Sigmoid colon (tissue), 4 donors: Measurements from ENCODE around the gene DIRAS2.

ENCODE experiments used
- POLR2A ChIP-seq, 2 donors: fragments of 450-650 bp; IDR thresholded peaks; one replicate each; pipeline ENCODE4 v1.6.1; 2016; ENCODE audit warnings: antibody characterized with exemption in 2 of 2, mild to moderate bottlenecking in 2 of 2, moderate library complexity in 2 of 2
- POLR2AphosphoS5 ChIP-seq, 4 donors: sonication (generic); formaldehyde crosslinking; IDR thresholded peaks; one replicate each; pipeline ENCODE4 v1.6.1; 2017; ENCODE audit warnings: antibody characterized with exemption in 4 of 4
- TF ChIP-seq, protein P1 (sequence below), 4 experiments: fragments of 450-650 bp in 3 of 4; fragments of 200-600 bp in 1 of 4; IDR thresholded peaks; one replicate each; pipeline ENCODE4 v1.5.1; 2016 to 2019; ENCODE audit warnings: antibody characterized with exemption in 4 of 4, mild to moderate bottlenecking in 3 of 4, moderate library complexity in 2 of 4

DNA sequence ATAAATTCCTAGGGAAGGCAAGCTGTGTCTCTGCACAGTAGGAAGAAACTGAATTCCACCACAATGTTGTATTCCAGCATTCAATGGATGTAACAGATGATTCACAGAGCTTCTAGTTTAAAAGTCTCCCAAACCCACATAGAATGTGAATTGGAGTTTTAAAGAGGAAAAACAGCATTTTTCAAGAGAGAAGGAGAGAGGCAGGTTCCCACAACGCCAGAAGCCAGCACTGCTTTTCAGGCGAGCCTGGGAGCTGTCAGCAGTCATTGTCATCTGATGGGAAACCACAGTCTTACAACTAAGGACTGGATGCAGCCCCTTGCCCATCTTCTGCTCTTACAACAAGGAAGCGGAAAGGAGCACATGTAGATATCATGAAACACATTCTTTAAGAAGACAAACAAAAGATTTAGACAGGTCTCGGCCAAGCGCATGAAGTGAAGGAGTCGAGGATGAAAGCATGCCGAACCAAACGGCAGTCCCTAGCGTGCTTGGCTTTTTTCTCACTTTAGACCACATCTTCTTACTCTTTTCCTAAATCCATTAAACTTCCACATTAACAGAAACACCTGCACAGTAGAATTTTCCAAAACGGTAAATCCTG is 638 bp downstream of the DIRAS2 start:
- TF ChIP-seq, protein P1, sequence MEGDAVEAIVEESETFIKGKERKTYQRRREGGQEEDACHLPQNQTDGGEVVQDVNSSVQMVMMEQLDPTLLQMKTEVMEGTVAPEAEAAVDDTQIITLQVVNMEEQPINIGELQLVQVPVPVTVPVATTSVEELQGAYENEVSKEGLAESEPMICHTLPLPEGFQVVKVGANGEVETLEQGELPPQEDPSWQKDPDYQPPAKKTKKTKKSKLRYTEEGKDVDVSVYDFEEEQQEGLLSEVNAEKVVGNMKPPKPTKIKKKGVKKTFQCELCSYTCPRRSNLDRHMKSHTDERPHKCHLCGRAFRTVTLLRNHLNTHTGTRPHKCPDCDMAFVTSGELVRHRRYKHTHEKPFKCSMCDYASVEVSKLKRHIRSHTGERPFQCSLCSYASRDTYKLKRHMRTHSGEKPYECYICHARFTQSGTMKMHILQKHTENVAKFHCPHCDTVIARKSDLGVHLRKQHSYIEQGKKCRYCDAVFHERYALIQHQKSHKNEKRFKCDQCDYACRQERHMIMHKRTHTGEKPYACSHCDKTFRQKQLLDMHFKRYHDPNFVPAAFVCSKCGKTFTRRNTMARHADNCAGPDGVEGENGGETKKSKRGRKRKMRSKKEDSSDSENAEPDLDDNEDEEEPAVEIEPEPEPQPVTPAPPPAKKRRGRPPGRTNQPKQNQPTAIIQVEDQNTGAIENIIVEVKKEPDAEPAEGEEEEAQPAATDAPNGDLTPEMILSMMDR (IDR thresholded peaks at IDR 0.05) = no peak
- no peak for TF ChIP-seq POLR2A (IDR thresholded peaks at IDR 0.05)
- no peak for TF ChIP-seq POLR2AphosphoS5 (IDR thresholded peaks at IDR 0.05)
